Esophagus squamous epithelium (tissue), 5 donors: Measurements from ENCODE around the gene ASB2. TPM values are rescaled to one million over a fixed set of nuclear protein-coding genes. Genes with fewer than 3 reads are reported as not detected.

ENCODE experiments used
- DNase-seq: peaks from one replicate; lab custom pipeline; 2025; lab: John Stamatoyannopoulos, UW
- H3K27ac ChIP-seq, 4 donors: fragments of 200-600 bp; sonication (generic); one replicate each; pipeline ENCODE4 v1.5.1; 2016 to 2019; ENCODE audit warnings: mild to moderate bottlenecking in 1 of 4
- H3K27me3 ChIP-seq, 4 donors: fragments of 200-600 bp; sonication (generic); 1 replicate in 3 of 4; 2 replicates in 1 of 4; pipeline versions ENCODE4 v1.5.1 to v1.6.0; 2017 to 2021; ENCODE audit warnings: antibody characterized with exemption in 1 of 4
- H3K36me3 ChIP-seq, 3 donors: fragments of 200-600 bp; sonication (generic); one replicate each; pipeline ENCODE4 v1.5.1; 2016 to 2019
- H3K4me1 ChIP-seq, 3 donors: fragments of 200-600 bp; sonication (generic); one replicate each; pipeline ENCODE4 v1.5.1; 2017 to 2019
- H3K4me3 ChIP-seq, 4 donors: fragments of 200-600 bp; sonication (generic); 1 replicate in 3 of 4; 2 replicates in 1 of 4; pipeline ENCODE4 v1.5.1; 2016 to 2019; ENCODE audit warnings: mild to moderate bottlenecking in 2 of 4, moderate library complexity in 1 of 4
- H3K9me3 ChIP-seq, 3 donors: fragments of 200-600 bp; sonication (generic); one replicate each; pipeline ENCODE4 v1.5.1; 2016 to 2019
- POLR2A ChIP-seq, 4 donors: fragments of 450-650 bp; IDR thresholded peaks; one replicate each; pipeline ENCODE4 v1.6.1; 2017; ENCODE audit warnings: antibody characterized with exemption in 4 of 4, mild to moderate bottlenecking in 4 of 4, moderate library complexity in 3 of 4
- WGBS, 2 donors: methylation state at CpG; one replicate each; pipeline ENCODE4 v1.1.5; 2018; 5-methylcytosine and 5-hydroxymethylcytosine counted together
- intact Hi-C: fragments of 100-400 bp; cut with DNase I; formaldehyde crosslinking; loops from one replicate; pipeline ENCODE4 v1.15.0; 2022
- total RNA-seq, 4 donors: library from RNA; depleted of rRNA; stranded (reverse); fragments of >200 nt; gene quantifications; one replicate each; pipeline ENCODE4 v1.1.0, GENCODE V29; 2016
- TF ChIP-seq, protein P1 (sequence below), 6 experiments: fragments of 450-650 bp in 4 of 6; fragments of 200-600 bp in 2 of 6; sonication (generic) in 2 of 6; IDR thresholded peaks; one replicate each; pipeline ENCODE4 v1.5.1; 2016 to 2019; ENCODE audit warnings: antibody characterized with exemption in 6 of 6, mild to moderate bottlenecking in 4 of 6, moderate library complexity in 4 of 6
- donor health status: DM: yes; HTN: yes; CAD: no.

ASB2 gene
- total RNA-seq, 4 donors from 2014 or later: 0.83 to 8.8 (median 3.7) TPM

DNA sequence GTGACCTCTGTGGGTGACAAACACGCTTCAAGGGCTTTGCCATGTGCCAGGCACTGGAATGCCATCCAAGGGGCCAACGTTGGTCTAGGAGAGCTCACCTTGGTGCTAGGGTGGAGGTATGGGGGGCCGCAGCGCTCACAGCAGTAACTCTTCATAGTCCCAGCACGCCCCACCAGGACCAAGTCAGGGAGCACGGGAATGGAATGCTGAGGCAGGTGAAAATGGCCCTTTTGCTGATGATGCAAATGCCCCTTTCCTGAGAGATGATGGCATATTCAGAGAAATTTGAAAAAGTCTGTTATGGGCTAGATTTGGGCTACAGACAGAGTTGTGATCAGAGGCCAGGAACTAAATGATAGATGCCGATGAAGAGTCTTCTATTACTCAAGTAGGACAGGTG, 59.2 kb downstream of the ASB2 start:
- peaks cover 0 to 6% (median 0%) of the 10 kb centered on the region in 3 donors for H3K4me1 ChIP-seq
- intact Hi-C loops: no loop called here
- DNase-seq: no peak
- H3K27ac ChIP-seq: no peak overlapping the region
- no peak overlapping the region for H3K4me3 ChIP-seq
- peaks cover 0 to 9% (median 4%) of the 10 kb centered on the region in 3 donors for H3K9me3 ChIP-seq
- no peaks in the 10 kb centered on the region for H3K36me3 ChIP-seq
- no peaks in the 10 kb centered on the region for H3K27me3 ChIP-seq
- TF ChIP-seq POLR2A (IDR thresholded peaks at IDR 0.05): no peak
- TF ChIP-seq, protein P1, sequence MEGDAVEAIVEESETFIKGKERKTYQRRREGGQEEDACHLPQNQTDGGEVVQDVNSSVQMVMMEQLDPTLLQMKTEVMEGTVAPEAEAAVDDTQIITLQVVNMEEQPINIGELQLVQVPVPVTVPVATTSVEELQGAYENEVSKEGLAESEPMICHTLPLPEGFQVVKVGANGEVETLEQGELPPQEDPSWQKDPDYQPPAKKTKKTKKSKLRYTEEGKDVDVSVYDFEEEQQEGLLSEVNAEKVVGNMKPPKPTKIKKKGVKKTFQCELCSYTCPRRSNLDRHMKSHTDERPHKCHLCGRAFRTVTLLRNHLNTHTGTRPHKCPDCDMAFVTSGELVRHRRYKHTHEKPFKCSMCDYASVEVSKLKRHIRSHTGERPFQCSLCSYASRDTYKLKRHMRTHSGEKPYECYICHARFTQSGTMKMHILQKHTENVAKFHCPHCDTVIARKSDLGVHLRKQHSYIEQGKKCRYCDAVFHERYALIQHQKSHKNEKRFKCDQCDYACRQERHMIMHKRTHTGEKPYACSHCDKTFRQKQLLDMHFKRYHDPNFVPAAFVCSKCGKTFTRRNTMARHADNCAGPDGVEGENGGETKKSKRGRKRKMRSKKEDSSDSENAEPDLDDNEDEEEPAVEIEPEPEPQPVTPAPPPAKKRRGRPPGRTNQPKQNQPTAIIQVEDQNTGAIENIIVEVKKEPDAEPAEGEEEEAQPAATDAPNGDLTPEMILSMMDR (IDR thresholded peaks at IDR 0.05): no peak
- 50 to 79% methylated on average over 3 to 7 of the region's 7 CpGs for WGBS, 2 donors

DNA sequence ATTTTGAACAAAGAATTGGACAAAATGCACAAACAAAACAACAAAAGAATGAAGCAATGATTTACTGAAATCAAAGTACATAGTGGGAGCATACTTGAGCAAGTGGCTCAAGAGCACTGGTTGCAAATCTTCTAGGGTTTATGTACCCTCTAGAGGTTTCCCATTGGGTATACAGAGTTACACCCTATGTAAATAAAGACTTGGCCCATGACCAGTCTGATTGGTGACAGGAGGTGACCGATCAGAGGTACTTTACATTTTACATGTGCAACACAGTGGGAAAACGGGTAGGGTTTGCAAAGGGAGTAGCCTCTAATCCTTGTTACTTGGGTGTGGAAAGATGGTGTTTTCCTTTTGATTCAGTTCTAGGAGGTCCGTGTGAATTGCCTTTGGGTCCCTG, 59.9 kb downstream of the ASB2 start:
- peaks cover 0 to 6% (median 0%) of the 10 kb centered on the region in 3 donors for H3K4me1 ChIP-seq
- no peak overlapping the region for H3K27ac ChIP-seq
- TF ChIP-seq, protein P1 (IDR thresholded peaks at IDR 0.05): no peak
- TF ChIP-seq POLR2A (IDR thresholded peaks at IDR 0.05): no peak
- no peak for DNase-seq
- no peaks in the 10 kb centered on the region for H3K27me3 ChIP-seq
- no peak overlapping the region for H3K4me3 ChIP-seq
- intact Hi-C loops: no loop called here
- no peaks in the 10 kb centered on the region for H3K36me3 ChIP-seq
- H3K9me3 ChIP-seq: peaks cover 0 to 9% (median 4%) of the 10 kb centered on the region in 3 donors
- WGBS, 2 donors: 54 to 58% methylated on average over 3 of the region's 3 CpGs

DNA sequence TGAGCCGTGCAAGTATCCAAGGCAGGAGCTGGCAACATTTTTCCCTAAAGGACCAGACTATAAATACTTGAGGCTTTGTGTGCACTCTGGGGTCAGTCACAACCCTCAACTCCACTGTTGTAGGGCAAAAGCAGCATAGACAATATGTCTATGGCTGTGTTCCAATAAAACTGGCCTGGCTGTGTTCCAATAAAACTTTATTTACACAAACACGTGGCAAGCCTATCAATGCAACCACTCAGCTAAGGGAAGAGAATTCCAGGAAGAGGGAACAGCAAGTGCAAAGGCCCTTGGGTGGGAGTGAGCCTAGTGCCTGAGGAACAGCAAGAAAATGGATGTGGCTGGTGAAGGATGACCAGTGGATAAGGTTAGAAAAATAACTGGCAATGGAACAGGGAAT, 60.6 kb downstream of the ASB2 start:
- peaks cover 0 to 6% (median 0%) of the 10 kb centered on the region in 3 donors for H3K4me1 ChIP-seq
- peaks cover 0 to 9% (median 4%) of the 10 kb centered on the region in 3 donors for H3K9me3 ChIP-seq
- intact Hi-C loops: no loop called here
- WGBS, 2 donors: 33 to 36% methylated on average over 2 of the region's 2 CpGs
- H3K27me3 ChIP-seq: no peaks in the 10 kb centered on the region
- no peak overlapping the region for H3K27ac ChIP-seq
- no peak for TF ChIP-seq POLR2A (IDR thresholded peaks at IDR 0.05)
- TF ChIP-seq, protein P1 (IDR thresholded peaks at IDR 0.05): no peak
- H3K36me3 ChIP-seq: no peaks in the 10 kb centered on the region
- H3K4me3 ChIP-seq: no peak overlapping the region
- DNase-seq: no peak

DNA sequence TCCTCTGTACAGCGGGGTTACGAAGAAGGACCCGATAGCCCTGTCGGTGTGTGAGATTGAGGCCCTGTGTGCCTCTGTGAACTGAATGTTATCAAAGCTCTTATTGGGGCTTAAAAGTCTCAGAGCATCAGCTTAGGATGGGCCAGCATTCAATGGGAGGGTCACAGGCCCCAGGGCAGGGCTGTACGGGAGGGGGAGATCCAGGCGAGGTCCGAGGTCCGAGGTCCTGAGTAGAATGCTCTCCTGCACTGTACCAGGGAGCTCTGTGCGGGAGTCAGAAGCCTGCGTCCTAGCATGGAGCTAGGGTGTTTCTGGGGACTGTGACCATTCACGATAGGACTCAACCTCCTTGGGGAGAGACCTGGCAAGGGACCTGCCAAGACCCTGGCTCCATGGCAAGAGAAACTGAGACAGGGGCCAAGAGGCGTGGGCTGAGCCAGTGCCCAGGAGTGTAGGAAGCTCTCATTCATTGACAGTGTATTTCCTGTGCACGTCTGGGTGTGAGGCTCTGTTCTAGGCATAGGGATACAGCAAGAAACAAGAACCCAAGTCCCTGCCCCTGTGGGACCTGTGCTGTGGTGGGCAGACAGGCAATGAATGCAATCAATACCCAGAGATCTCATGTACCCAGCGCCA, 61.2 kb downstream of the ASB2 start:
- Histone ChIP-seq H3K9me3 (peaks cover 0 to 9% (median 4%) of the 10 kb centered on the region in 3 donors), H3K4me1 (peaks cover 0 to 6% (median 0%) of the 10 kb centered on the region in 3 donors), H3K27ac (no peak overlapping the region), H3K36me3 (no peaks in the 10 kb centered on the region), H3K4me3 (no peak overlapping the region), H3K27me3 (no peaks in the 10 kb centered on the region)
- intact Hi-C loops: no loop called here
- TF ChIP-seq POLR2A (IDR thresholded peaks at IDR 0.05): no peak
- TF ChIP-seq, protein P1 (IDR thresholded peaks at IDR 0.05): no peak
- DNase-seq: no peak
- 61 to 86% methylated on average over 3 to 12 of the region's 14 CpGs for WGBS, 2 donors

DNA sequence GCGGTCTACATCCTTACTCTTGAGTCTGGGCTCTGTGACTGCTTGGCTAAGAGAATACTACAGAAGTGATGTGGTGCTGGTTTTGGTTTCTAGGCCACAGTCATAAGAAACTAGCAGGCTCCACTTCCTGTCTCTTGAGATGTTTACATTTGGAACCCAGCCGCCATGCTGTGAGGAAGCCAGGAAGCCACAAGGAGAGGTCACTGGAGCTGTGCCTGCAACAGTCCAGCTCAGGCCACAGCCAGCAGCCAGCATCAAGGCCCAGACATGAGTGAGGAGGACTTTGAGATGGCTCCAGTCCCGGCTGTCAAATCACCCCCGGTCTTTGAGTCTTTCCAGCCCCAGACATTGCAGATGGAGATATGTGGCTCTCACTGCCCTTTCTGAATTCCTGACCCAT, 62.1 kb downstream of the ASB2 start:
- intact Hi-C loops: no loop called here
- Histone ChIP-seq H3K9me3 (peaks cover 0 to 9% (median 4%) of the 10 kb centered on the region in 3 donors), H3K4me3 (no peak overlapping the region), H3K27me3 (no peaks in the 10 kb centered on the region), H3K4me1 (peaks cover 0 to 6% (median 0%) of the 10 kb centered on the region in 3 donors), H3K36me3 (no peaks in the 10 kb centered on the region), H3K27ac (no peak overlapping the region)
- WGBS, 2 donors: 68 to 85% methylated on average over 2 to 3 of the region's 4 CpGs
- DNase-seq: no peak
- TF ChIP-seq, protein P1 (IDR thresholded peaks at IDR 0.05): no peak
- no peak for TF ChIP-seq POLR2A (IDR thresholded peaks at IDR 0.05)
